GM12878 (cell line): ENCODE measurements around the gene PCNP. TPM values are rescaled to one million over a fixed set of nuclear protein-coding genes. Genes with fewer than 3 reads are reported as not detected.

Experiments used
- CBX3 ChIP-seq: fragments of 200-600 bp; sonication (generic); IDR thresholded peaks from 2 replicates; pipeline ENCODE4 v1.6.1; 2016; ENCODE audit warnings: low read depth, borderline replicate concordance
- CHD1 ChIP-seq: IDR thresholded peaks from 2 replicates; pipeline ENCODE4 v1.6.1; 2012; ENCODE audit warnings: low read depth, low read length, improper control_type of control experiment
- FOXM1 ChIP-seq: IDR thresholded peaks from 2 replicates; pipeline ENCODE4 v1.6.1; 2012; ENCODE audit warnings: low read depth, mild to moderate bottlenecking, inconsistent platforms, low read length, moderate library complexity
- GABPA ChIP-seq: IDR thresholded peaks from 2 replicates; pipeline ENCODE4 v1.6.1; 2014; ENCODE audit warnings: antibody characterized with exemption, low read depth, mild to moderate bottlenecking, inconsistent platforms
- GATAD2B ChIP-seq: fragments of 450-650 bp; conservative IDR thresholded peaks from 2 replicates; pipeline ENCODE4 v1.6.1; 2017; ENCODE audit warnings: low read depth, mild to moderate bottlenecking, moderate library complexity
- JUNB ChIP-seq: IDR thresholded peaks from 2 replicates; pipeline ENCODE4 v1.6.1; 2016; ENCODE audit warnings: antibody characterized with exemption, mild to moderate bottlenecking
- JUND ChIP-seq: IDR thresholded peaks from 2 replicates; pipeline ENCODE4 v1.6.1; 2012; ENCODE audit warnings: low read depth, mild to moderate bottlenecking, low read length, improper control_type of control experiment, moderate library complexity
- LARP7 ChIP-seq: fragments of 450-650 bp; IDR thresholded peaks from 2 replicates; pipeline ENCODE4 v1.6.1; 2017; ENCODE audit warnings: mild to moderate bottlenecking
- NR2C1 ChIP-seq: fragments of 450-650 bp; IDR thresholded peaks from 2 replicates; pipeline ENCODE4 v1.6.1; 2017; ENCODE audit warnings: antibody characterized with exemption, mild to moderate bottlenecking, moderate library complexity
- RAD21 ChIP-seq: IDR thresholded peaks from 2 replicates; pipeline ENCODE4 v1.6.1; 2011; ENCODE audit warnings: mild to moderate bottlenecking, low read depth, low read length, moderate library complexity; ENCODE audit not compliant: insufficient read depth
- RFX5 ChIP-seq: IDR thresholded peaks from 2 replicates; pipeline ENCODE4 v1.6.1; 2011; ENCODE audit warnings: low read depth, low read length, improper control_type of control experiment
- SMAD1 ChIP-seq: fragments of 450-650 bp; IDR thresholded peaks from 2 replicates; pipeline ENCODE4 v1.6.1; 2018; ENCODE audit warnings: mild to moderate bottlenecking, low read depth; ENCODE audit not compliant: partially characterized antibody
- STAT1 ChIP-seq: fragments of 450-650 bp; conservative IDR thresholded peaks from 2 replicates; pipeline ENCODE4 v1.6.1; 2014; ENCODE audit warnings: antibody characterized with exemption, mild to moderate bottlenecking
- TAF1 ChIP-seq: IDR thresholded peaks from 2 replicates; pipeline ENCODE4 v1.6.1; 2011; ENCODE audit warnings: mild to moderate bottlenecking, low read depth, low read length, borderline replicate concordance
- WRNIP1 ChIP-seq: IDR thresholded peaks from 2 replicates; pipeline ENCODE4 v1.6.1; 2011; ENCODE audit warnings: low read depth, low read length, improper control_type of control experiment, borderline replicate concordance
- ZNF24 ChIP-seq: fragments of 450-650 bp; IDR thresholded peaks from 2 replicates; pipeline ENCODE4 v1.6.1; 2017; ENCODE audit warnings: antibody characterized with exemption, mild to moderate bottlenecking
- ZNF384 ChIP-seq: IDR thresholded peaks from 2 replicates; pipeline ENCODE4 v1.6.1; 2012; ENCODE audit warnings: low read depth, mild to moderate bottlenecking, low read length, improper control_type of control experiment, borderline replicate concordance
- ZNF622 ChIP-seq: fragments of 450-650 bp; IDR thresholded peaks from 2 replicates; pipeline ENCODE4 v1.6.1; 2017; ENCODE audit warnings: mild to moderate bottlenecking, inconsistent platforms
- polyA plus RNA-seq, 11 experiments: library from polyadenylated mRNA; depleted of rRNA in 4 of 11; unstranded in 6 of 11; stranded (reverse) in 5 of 11; fragments of >200 nt; fragmentation: Nextera tagmentation in 4 of 11; fragmentation: Illumina TruSeq in 1 of 11; extraction: Ambion mirVana in 4 of 11; extraction: Trizol in 1 of 11; gene quantifications; 1 replicate in 1 of 11; 2 replicates in 10 of 11; pipeline versions ENCODE4 v1.2.1 to v1.2.3, GENCODE V29; 2011 to 2016; ENCODE audit warnings: inconsistent platforms in 2 of 11, missing spikeins in 2 of 11, low read depth in 1 of 11
- total RNA-seq, 4 experiments: library from RNA; depleted of rRNA in 3 of 4; stranded (reverse); fragments of >200 nt in 3 of 4; fragmentation: Illumina TruSeq in 1 of 4; extraction: Trizol in 1 of 4; gene quantifications; 2 replicates each; pipeline versions ENCODE4 v1.2.1 to v1.2.3, GENCODE V29; 2013 to 2021
- TF ChIP-seq, protein P1 (sequence below): fragments of 450-650 bp; IDR thresholded peaks from 2 replicates; pipeline ENCODE4 v1.6.1; 2014; ENCODE audit warnings: mild to moderate bottlenecking
- TF ChIP-seq, protein P2 (sequence below): fragments of 450-650 bp; IDR thresholded peaks from 2 replicates; pipeline ENCODE4 v1.6.1; 2016; ENCODE audit warnings: mild to moderate bottlenecking
- TF ChIP-seq, protein P3 (sequence below): fragments of 450-650 bp; IDR thresholded peaks from 2 replicates; pipeline ENCODE4 v1.6.1; 2017; ENCODE audit warnings: low read depth, mild to moderate bottlenecking, moderate library complexity

Gene PCNP
- total and polyA plus RNA-seq, 10 of the 15 experiments (the other 5 are each of a cell fraction or from before 2014, with no cell fraction given), result 49.8 to 179 (median 109) TPM

DNA sequence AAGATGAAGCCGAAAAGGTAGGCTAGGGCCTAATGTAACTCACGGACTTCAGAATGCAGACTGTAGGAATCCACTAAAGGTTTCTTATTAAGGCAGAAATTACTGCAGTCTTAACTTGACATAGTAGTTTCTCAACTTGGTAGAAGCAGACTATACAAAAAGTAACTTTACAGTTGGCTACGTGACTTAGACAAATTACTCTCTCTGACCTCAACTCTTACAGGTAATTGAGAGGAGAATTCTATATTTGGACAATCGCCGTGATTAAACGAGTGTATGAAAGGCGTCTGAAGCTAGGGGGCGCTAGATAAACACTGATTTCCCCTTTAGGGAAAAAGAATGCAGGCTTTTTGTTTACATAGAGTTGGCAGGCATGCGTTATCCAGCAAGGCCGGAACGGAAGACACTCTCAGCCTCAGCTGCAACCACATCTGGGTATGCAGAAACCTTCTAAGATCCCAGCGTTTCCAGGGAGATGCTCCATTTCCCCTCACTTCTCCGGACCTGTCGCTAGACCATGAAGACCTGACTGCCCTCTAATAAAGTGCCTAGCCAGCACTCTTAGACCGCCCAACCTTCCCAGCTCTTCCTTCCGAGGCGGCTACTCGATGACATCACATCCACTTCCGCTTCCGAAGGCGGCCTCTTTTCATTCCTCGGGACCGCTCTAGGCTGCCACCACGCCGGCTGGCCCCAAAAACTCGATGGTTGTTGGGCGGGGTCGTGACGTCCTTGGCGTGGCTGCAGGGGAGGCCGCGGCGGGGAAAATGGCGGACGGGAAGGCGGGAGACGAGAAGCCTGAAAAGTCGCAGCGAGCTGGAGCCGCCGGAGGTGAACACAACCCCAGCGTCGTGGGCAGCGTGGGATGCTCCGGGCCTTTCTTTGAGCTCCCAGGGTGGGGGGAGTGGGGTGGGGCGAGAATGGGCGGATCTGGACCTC is at the start of gene PCNP (continued):
- TF ChIP-seq, protein P1, sequence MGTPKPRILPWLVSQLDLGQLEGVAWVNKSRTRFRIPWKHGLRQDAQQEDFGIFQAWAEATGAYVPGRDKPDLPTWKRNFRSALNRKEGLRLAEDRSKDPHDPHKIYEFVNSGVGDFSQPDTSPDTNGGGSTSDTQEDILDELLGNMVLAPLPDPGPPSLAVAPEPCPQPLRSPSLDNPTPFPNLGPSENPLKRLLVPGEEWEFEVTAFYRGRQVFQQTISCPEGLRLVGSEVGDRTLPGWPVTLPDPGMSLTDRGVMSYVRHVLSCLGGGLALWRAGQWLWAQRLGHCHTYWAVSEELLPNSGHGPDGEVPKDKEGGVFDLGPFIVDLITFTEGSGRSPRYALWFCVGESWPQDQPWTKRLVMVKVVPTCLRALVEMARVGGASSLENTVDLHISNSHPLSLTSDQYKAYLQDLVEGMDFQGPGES, result no peak
- TF ChIP-seq ZNF24 (0 out of 2 replicates have a peak, but pooled peaks have one; percentile 27), JUND (no peak), RFX5 (peak; percentile 46; the same call in 1 of the 2 replicates), CBX3 (no peak), LARP7 (no peak), ZNF622 (no peak), RAD21 (peak; percentile 68), ZNF384 (no peak), CHD1 (no peak), WRNIP1 (no peak), JUNB (no peak; the same call in 1 of the 2 replicates), GATAD2B (peak; percentile 50; the same call in 1 of the 2 replicates), STAT1 (0 out of 2 replicates have a peak, but pooled peaks have one; percentile 55), NR2C1 (peak; percentile 58; the same call in 1 of the 2 replicates), GABPA (peak; percentile 98), FOXM1 (no peak; the same call in 1 of the 2 replicates), SMAD1 (peak; percentile 41), TAF1 (peak; percentile 93)
- TF ChIP-seq, protein P2, sequence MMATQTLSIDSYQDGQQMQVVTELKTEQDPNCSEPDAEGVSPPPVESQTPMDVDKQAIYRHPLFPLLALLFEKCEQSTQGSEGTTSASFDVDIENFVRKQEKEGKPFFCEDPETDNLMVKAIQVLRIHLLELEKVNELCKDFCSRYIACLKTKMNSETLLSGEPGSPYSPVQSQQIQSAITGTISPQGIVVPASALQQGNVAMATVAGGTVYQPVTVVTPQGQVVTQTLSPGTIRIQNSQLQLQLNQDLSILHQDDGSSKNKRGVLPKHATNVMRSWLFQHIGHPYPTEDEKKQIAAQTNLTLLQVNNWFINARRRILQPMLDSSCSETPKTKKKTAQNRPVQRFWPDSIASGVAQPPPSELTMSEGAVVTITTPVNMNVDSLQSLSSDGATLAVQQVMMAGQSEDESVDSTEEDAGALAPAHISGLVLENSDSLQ, result peak; percentile 90
- TF ChIP-seq, protein P3, sequence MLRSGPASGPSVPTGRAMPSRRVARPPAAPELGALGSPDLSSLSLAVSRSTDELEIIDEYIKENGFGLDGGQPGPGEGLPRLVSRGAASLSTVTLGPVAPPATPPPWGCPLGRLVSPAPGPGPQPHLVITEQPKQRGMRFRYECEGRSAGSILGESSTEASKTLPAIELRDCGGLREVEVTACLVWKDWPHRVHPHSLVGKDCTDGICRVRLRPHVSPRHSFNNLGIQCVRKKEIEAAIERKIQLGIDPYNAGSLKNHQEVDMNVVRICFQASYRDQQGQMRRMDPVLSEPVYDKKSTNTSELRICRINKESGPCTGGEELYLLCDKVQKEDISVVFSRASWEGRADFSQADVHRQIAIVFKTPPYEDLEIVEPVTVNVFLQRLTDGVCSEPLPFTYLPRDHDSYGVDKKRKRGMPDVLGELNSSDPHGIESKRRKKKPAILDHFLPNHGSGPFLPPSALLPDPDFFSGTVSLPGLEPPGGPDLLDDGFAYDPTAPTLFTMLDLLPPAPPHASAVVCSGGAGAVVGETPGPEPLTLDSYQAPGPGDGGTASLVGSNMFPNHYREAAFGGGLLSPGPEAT, result peak; percentile 96
